HEK293 (cell line): Measurements from ENCODE around the gene COPG1.

Source experiments
- CTCF ChIA-PET: fragments of 350-600 bp; formaldehyde crosslinking; extraction: SDS; loops from one replicate; lab custom pipeline; 2021; ENCODE audit warnings: antibody characterized with exemption; lab: Yijun Ruan, JAX
- POLR2A ChIA-PET: fragments of 300-600 bp; formaldehyde crosslinking; extraction: SDS; loops from one replicate; lab custom pipeline; 2020; ENCODE audit warnings: antibody characterized with exemption, inconsistent platforms; lab: Yijun Ruan, JAX
- H3K27ac ChIP-seq: fragments of 200-500 bp; sonication (Bioruptor generic); 2 replicates; pipeline ENCODE4 v1.5.1; 2014; ENCODE audit warnings: low read depth, low read length, control low read depth, inconsistent platforms; ENCODE audit errors: extremely low read depth
- H3K36me3 ChIP-seq, 2 experiments: fragments of 200-500 bp in 1 of 2; sonication (Bioruptor generic) in 1 of 2; 1 replicate in 1 of 2; 2 replicates in 1 of 2; pipeline ENCODE4 v1.5.1; 2014 to 2017; ENCODE audit warnings: inconsistent platforms in 2 of 2, low read length in 2 of 2; ENCODE audit not compliant: control insufficient read depth in 2 of 2, insufficient read depth in 1 of 2
- H3K4me1 ChIP-seq: fragments of 200-500 bp; sonication (Bioruptor generic); 2 replicates; pipeline ENCODE4 v1.5.1; 2014; ENCODE audit warnings: mild to moderate bottlenecking, low read length, inconsistent platforms; ENCODE audit not compliant: control insufficient read depth, insufficient read depth
- H3K4me3 ChIP-seq: 2 replicates; pipeline ENCODE4 v1.5.1; 2011; ENCODE audit warnings: low read depth, mild to moderate bottlenecking, control low read depth, low read length, moderate library complexity
- H3K9me3 ChIP-seq: fragments of 200-500 bp; sonication (Bioruptor generic); 2 replicates; pipeline ENCODE4 v1.5.1; 2014; ENCODE audit warnings: low read depth, low read length, inconsistent platforms; ENCODE audit not compliant: control insufficient read depth, insufficient read depth
- GLIS1 ChIP-seq: fragments of 450-650 bp; formaldehyde crosslinking; IDR thresholded peaks from 2 replicates; pipeline ENCODE4 v1.5.1; 2016; ENCODE audit warnings: missing biosample characterization, missing genetic modification characterization
- GLIS2 ChIP-seq: fragments of 450-650 bp; formaldehyde crosslinking; IDR thresholded peaks from 2 replicates; pipeline ENCODE4 v1.5.1; 2016; ENCODE audit warnings: missing biosample characterization, missing genetic modification characterization
- KLF16 ChIP-seq: fragments of 450-650 bp; formaldehyde crosslinking; IDR thresholded peaks from 2 replicates; pipeline ENCODE4 v1.5.1; 2017; ENCODE audit warnings: missing biosample characterization, missing genetic modification characterization
- TCF7L2 ChIP-seq: IDR thresholded peaks from 2 replicates; pipeline ENCODE4 v1.6.1; 2011; ENCODE audit warnings: low read depth, mild to moderate bottlenecking, inconsistent platforms, low read length, moderate library complexity, borderline replicate concordance
- ZNF10 ChIP-seq: fragments of 450-650 bp; formaldehyde crosslinking; IDR thresholded peaks from 2 replicates; pipeline ENCODE4 v1.5.1; 2017; ENCODE audit warnings: missing biosample characterization, missing genetic modification characterization
- ZNF19 ChIP-seq: fragments of 450-650 bp; formaldehyde crosslinking; IDR thresholded peaks from 2 replicates; pipeline ENCODE4; 2016; ENCODE audit warnings: missing biosample characterization, missing genetic modification characterization, low read depth
- ZNF211 ChIP-seq: fragments of 450-650 bp; formaldehyde crosslinking; IDR thresholded peaks from 2 replicates; pipeline ENCODE4 v1.5.1; 2016; ENCODE audit warnings: low read depth, missing biosample characterization, missing genetic modification characterization
- ZNF23 ChIP-seq: fragments of 450-650 bp; formaldehyde crosslinking; IDR thresholded peaks from 2 replicates; pipeline ENCODE4 v1.5.1; 2016; ENCODE audit warnings: missing biosample characterization, missing genetic modification characterization, borderline replicate concordance
- ZNF37A ChIP-seq: fragments of 450-650 bp; IDR thresholded peaks from 2 replicates; pipeline ENCODE4 v1.5.1; 2018; ENCODE audit warnings: missing biosample characterization, missing genetic modification characterization
- ZNF398 ChIP-seq: fragments of 450-650 bp; formaldehyde crosslinking; IDR thresholded peaks from 2 replicates; pipeline ENCODE4 v1.5.1; 2017; ENCODE audit warnings: missing biosample characterization, missing genetic modification characterization
- ZNF529 ChIP-seq: fragments of 450-650 bp; formaldehyde crosslinking; IDR thresholded peaks from 2 replicates; pipeline ENCODE4 v1.5.1; 2017; ENCODE audit warnings: missing genetic modification characterization, missing biosample characterization; ENCODE audit not compliant: insufficient replicate concordance
- ZNF544 ChIP-seq: fragments of 450-650 bp; formaldehyde crosslinking; IDR thresholded peaks from 2 replicates; pipeline ENCODE4 v1.5.0; 2017; ENCODE audit warnings: missing biosample characterization, missing genetic modification characterization
- ZNF560 ChIP-seq: fragments of 450-650 bp; formaldehyde crosslinking; IDR thresholded peaks from 2 replicates; pipeline ENCODE4 v1.5.1; 2017; ENCODE audit warnings: missing biosample characterization, missing genetic modification characterization, borderline replicate concordance
- ZNF629 ChIP-seq: fragments of 450-650 bp; formaldehyde crosslinking; IDR thresholded peaks from 2 replicates; pipeline ENCODE4 v1.5.1; 2017; ENCODE audit warnings: missing biosample characterization, missing genetic modification characterization
- ZNF660 ChIP-seq: fragments of 450-650 bp; IDR thresholded peaks from 2 replicates; pipeline ENCODE4 v1.5.1; 2018; ENCODE audit warnings: missing biosample characterization, mild to moderate bottlenecking, missing genetic modification characterization
- ZNF670 ChIP-seq: fragments of 450-650 bp; formaldehyde crosslinking; IDR thresholded peaks from 2 replicates; pipeline ENCODE4 v1.5.1; 2016; ENCODE audit warnings: missing biosample characterization, missing genetic modification characterization, low read depth
- ZNF777 ChIP-seq: fragments of 450-650 bp; formaldehyde crosslinking; IDR thresholded peaks from 2 replicates; pipeline ENCODE4 v1.5.1; 2017; ENCODE audit warnings: missing biosample characterization, missing genetic modification characterization, borderline replicate concordance
- ZSCAN23 ChIP-seq: fragments of 450-650 bp; formaldehyde crosslinking; IDR thresholded peaks from 2 replicates; pipeline ENCODE4 v1.5.1; 2016; ENCODE audit warnings: missing biosample characterization, missing genetic modification characterization
- TF ChIP-seq, protein P1 (sequence below): fragments of 450-650 bp; formaldehyde crosslinking; IDR thresholded peaks from 2 replicates; pipeline ENCODE4 v1.5.1; 2016; ENCODE audit warnings: missing biosample characterization, missing genetic modification characterization, borderline replicate concordance
- TF ChIP-seq, protein P2 (sequence below): fragments of 450-650 bp; formaldehyde crosslinking; IDR thresholded peaks from 2 replicates; pipeline ENCODE4 v1.5.1; 2016; ENCODE audit warnings: missing biosample characterization, missing genetic modification characterization, low read depth
- TF ChIP-seq, protein P3 (sequence below): fragments of 450-650 bp; formaldehyde crosslinking; IDR thresholded peaks from 2 replicates; pipeline ENCODE4 v1.5.1; 2016; ENCODE audit warnings: missing biosample characterization, missing genetic modification characterization
- TF ChIP-seq, protein P4 (sequence below): fragments of 450-650 bp; formaldehyde crosslinking; IDR thresholded peaks from 2 replicates; pipeline ENCODE4 v1.5.1; 2017; ENCODE audit warnings: missing biosample characterization, missing genetic modification characterization

Gene COPG1

DNA sequence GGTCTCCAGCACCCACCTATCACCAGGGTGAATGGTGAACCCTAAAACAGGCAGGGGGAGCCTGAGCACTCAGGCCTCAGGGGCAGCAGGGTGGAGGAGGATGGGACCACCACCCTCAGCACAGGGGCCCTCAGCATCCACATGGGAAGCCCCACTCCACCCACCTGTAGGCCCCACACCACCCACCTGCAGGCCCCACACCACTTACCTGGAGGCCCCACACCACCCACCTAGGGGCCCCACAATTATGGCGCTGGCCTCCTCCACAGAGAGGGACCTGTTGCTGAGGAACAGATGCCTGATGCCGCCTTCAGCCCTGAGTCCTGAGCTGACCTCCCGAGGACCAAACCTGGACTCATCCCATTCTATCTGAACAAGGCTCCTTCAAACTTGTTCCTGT, 76.0 kb downstream of the COPG1 start (continued):
- TF ChIP-seq, protein P1, sequence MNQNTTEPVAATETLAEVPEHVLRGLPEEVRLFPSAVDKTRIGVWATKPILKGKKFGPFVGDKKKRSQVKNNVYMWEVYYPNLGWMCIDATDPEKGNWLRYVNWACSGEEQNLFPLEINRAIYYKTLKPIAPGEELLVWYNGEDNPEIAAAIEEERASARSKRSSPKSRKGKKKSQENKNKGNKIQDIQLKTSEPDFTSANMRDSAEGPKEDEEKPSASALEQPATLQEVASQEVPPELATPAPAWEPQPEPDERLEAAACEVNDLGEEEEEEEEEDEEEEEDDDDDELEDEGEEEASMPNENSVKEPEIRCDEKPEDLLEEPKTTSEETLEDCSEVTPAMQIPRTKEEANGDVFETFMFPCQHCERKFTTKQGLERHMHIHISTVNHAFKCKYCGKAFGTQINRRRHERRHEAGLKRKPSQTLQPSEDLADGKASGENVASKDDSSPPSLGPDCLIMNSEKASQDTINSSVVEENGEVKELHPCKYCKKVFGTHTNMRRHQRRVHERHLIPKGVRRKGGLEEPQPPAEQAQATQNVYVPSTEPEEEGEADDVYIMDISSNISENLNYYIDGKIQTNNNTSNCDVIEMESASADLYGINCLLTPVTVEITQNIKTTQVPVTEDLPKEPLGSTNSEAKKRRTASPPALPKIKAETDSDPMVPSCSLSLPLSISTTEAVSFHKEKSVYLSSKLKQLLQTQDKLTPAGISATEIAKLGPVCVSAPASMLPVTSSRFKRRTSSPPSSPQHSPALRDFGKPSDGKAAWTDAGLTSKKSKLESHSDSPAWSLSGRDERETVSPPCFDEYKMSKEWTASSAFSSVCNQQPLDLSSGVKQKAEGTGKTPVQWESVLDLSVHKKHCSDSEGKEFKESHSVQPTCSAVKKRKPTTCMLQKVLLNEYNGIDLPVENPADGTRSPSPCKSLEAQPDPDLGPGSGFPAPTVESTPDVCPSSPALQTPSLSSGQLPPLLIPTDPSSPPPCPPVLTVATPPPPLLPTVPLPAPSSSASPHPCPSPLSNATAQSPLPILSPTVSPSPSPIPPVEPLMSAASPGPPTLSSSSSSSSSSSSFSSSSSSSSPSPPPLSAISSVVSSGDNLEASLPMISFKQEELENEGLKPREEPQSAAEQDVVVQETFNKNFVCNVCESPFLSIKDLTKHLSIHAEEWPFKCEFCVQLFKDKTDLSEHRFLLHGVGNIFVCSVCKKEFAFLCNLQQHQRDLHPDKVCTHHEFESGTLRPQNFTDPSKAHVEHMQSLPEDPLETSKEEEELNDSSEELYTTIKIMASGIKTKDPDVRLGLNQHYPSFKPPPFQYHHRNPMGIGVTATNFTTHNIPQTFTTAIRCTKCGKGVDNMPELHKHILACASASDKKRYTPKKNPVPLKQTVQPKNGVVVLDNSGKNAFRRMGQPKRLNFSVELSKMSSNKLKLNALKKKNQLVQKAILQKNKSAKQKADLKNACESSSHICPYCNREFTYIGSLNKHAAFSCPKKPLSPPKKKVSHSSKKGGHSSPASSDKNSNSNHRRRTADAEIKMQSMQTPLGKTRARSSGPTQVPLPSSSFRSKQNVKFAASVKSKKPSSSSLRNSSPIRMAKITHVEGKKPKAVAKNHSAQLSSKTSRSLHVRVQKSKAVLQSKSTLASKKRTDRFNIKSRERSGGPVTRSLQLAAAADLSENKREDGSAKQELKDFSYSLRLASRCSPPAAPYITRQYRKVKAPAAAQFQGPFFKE (tag by site-specific recombination): no peak
- TF ChIP-seq, all 188 proteins: peak for 3

- H3K36me3 ChIP-seq: peaks cover 0 to 16% of the 10 kb centered on the region in 2 experiments; a peak in 1 of 3 replicates
- no peak overlapping the region for H3K27ac ChIP-seq
- TF ChIP-seq ZSCAN23 (tag by site-specific recombination) (no peak), ZNF37A (tag by site-specific recombination) (no peak), ZNF560 (tag by site-specific recombination) (no peak), ZNF544 (no peak), GLIS1 (no peak), ZNF670 (tag by site-specific recombination) (no peak), ZNF777 (tag by site-specific recombination) (no peak), ZNF529 (tag by site-specific recombination) (no peak)
- TF ChIP-seq, protein P2, sequence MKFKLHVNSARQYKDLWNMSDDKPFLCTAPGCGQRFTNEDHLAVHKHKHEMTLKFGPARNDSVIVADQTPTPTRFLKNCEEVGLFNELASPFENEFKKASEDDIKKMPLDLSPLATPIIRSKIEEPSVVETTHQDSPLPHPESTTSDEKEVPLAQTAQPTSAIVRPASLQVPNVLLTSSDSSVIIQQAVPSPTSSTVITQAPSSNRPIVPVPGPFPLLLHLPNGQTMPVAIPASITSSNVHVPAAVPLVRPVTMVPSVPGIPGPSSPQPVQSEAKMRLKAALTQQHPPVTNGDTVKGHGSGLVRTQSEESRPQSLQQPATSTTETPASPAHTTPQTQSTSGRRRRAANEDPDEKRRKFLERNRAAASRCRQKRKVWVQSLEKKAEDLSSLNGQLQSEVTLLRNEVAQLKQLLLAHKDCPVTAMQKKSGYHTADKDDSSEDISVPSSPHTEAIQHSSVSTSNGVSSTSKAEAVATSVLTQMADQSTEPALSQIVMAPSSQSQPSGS (tag by site-specific recombination): no peak
- TF ChIP-seq, protein P3, sequence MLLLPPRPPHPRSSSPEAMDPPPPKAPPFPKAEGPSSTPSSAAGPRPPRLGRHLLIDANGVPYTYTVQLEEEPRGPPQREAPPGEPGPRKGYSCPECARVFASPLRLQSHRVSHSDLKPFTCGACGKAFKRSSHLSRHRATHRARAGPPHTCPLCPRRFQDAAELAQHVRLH (tag by site-specific recombination): no peak
- no peaks in the 10 kb centered on the region for H3K9me3 ChIP-seq
- no peak overlapping the region for H3K4me3 ChIP-seq
- H3K4me1 ChIP-seq: no peaks in the 10 kb centered on the region
- CTCF ChIA-PET: no interaction called here
- POLR2A ChIA-PET: no interaction called here
These were observed 76.7 kb downstream of the COPG1 start for GRCh38 chr3:129326138-129326537.

DNA sequence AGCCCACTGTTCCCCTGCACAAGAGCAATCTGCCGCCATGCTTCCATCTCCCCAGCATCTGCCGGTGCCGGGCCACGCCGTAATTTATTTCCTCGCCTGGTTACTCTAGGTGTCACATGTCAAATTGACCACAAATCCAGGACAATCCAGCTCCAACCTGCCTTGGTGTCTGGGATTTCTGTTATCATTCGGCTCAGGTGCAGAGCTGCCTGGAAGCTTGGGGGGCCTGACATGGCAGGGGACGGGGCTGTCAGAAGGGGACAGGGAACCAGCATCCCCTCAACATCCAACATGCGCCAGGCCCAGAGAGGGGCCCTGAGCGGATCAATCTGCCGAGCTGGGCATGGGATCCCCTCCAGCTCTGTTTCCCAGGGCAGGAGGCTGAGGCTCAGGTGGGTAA, 77.2 kb downstream of the COPG1 start:
- ChIA-PET CTCF (no interaction called here), POLR2A (interaction anchor here (1.2 kb wide), 1 partner anchor 10 kb away, joined by 5 read pairs; a partner anchor contains a TSS)
- H3K36me3 ChIP-seq: peaks cover 0 to 11% of the 10 kb centered on the region in 2 experiments; a peak in 1 of 3 replicates
- no peak overlapping the region for H3K27ac ChIP-seq
- H3K4me1 ChIP-seq: no peaks in the 10 kb centered on the region
- TF ChIP-seq ZNF19: no peak
- TF ChIP-seq ZNF629 (tag by site-specific recombination): no peak
- TF ChIP-seq KLF16 (tag by site-specific recombination): no peak
- TF ChIP-seq, protein P4, sequence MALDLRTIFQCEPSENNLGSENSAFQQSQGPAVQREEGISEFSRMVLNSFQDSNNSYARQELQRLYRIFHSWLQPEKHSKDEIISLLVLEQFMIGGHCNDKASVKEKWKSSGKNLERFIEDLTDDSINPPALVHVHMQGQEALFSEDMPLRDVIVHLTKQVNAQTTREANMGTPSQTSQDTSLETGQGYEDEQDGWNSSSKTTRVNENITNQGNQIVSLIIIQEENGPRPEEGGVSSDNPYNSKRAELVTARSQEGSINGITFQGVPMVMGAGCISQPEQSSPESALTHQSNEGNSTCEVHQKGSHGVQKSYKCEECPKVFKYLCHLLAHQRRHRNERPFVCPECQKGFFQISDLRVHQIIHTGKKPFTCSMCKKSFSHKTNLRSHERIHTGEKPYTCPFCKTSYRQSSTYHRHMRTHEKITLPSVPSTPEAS (tag by site-specific recombination): no peak
- no peak for TF ChIP-seq ZNF211 (tag by site-specific recombination)
- no peak for TF ChIP-seq ZNF660 (tag by site-specific recombination)
- TF ChIP-seq ZNF10 (tag by site-specific recombination): no peak
- no peak for TF ChIP-seq GLIS2 (tag by site-specific recombination)
- no peak for TF ChIP-seq ZNF23 (tag by site-specific recombination)
- TF ChIP-seq GLIS1: no peak
- TF ChIP-seq ZNF398 (tag by site-specific recombination): no peak
- no peak for TF ChIP-seq TCF7L2
- no peaks in the 10 kb centered on the region for H3K9me3 ChIP-seq
- no peak overlapping the region for H3K4me3 ChIP-seq
